ENCODE data around the gene TULP4.

- TF ChIP-seq USF2 (IDR thresholded peaks at IDR 0.05) (no peak), EP300 (IDR thresholded peaks at IDR 0.05) (no peak), BHLHE40 (IDR thresholded peaks at IDR 0.05; ENCODE audit: low read depth, low read length) (no peak), FOSL2 (IDR thresholded peaks at IDR 0.05) (no peak), FOSL2 (CRISPR knock-in tag; IDR thresholded peaks at IDR 0.05) (no peak), NFE2L2 (conservative IDR thresholded peaks at IDR 0.05; ENCODE audit: low read length) (no peak), KDM1A (IDR thresholded peaks at IDR 0.05; ENCODE audit: low read depth) (no peak), POLR2A (IDR thresholded peaks at IDR 0.05; ENCODE audit: low read length) (no peak)
- TF ChIP-seq, protein P1, sequence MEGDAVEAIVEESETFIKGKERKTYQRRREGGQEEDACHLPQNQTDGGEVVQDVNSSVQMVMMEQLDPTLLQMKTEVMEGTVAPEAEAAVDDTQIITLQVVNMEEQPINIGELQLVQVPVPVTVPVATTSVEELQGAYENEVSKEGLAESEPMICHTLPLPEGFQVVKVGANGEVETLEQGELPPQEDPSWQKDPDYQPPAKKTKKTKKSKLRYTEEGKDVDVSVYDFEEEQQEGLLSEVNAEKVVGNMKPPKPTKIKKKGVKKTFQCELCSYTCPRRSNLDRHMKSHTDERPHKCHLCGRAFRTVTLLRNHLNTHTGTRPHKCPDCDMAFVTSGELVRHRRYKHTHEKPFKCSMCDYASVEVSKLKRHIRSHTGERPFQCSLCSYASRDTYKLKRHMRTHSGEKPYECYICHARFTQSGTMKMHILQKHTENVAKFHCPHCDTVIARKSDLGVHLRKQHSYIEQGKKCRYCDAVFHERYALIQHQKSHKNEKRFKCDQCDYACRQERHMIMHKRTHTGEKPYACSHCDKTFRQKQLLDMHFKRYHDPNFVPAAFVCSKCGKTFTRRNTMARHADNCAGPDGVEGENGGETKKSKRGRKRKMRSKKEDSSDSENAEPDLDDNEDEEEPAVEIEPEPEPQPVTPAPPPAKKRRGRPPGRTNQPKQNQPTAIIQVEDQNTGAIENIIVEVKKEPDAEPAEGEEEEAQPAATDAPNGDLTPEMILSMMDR (IDR thresholded peaks at IDR 0.05): no peak
- TF ChIP-seq, protein P2, sequence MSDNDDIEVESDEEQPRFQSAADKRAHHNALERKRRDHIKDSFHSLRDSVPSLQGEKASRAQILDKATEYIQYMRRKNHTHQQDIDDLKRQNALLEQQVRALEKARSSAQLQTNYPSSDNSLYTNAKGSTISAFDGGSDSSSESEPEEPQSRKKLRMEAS (IDR thresholded peaks at IDR 0.05): no peak
Observed at GRCh38 chr6:158344534-158344933, 32.3 kb downstream of the TULP4 start.
